H1 (cell line): Measurements from ENCODE around the gene RPS6KL1. TPM values are rescaled to one million over a fixed set of nuclear protein-coding genes. Genes with fewer than 3 reads are reported as not detected.

Source experiments
- CBX5 ChIP-seq: fragments of 300-800, 300-1000 bp; sonication (generic); IDR thresholded peaks from 2 replicates; pipeline ENCODE4 v1.7.1; 2016; ENCODE audit warnings: antibody characterized with exemption, low read length, low read depth
- CHD1 ChIP-seq: IDR thresholded peaks from 2 replicates; pipeline ENCODE4 v1.6.1; 2012; ENCODE audit warnings: low read depth, low read length, improper control_type of control experiment
- EP300 ChIP-seq, 2 experiments: IDR thresholded peaks; 1 replicate in 1 of 2; 2 replicates in 1 of 2; pipeline ENCODE4 v1.6.1; 2011 to 2012; ENCODE audit warnings: low read depth in 2 of 2, low read length in 2 of 2, mild to moderate bottlenecking in 2 of 2, borderline replicate concordance in 1 of 2, inconsistent platforms in 1 of 2, moderate library complexity in 1 of 2
- EZH2 ChIP-seq: fragments of 200-600 bp; sonication (generic); IDR thresholded peaks from 2 replicates; pipeline ENCODE4 v1.7.1; 2012; ENCODE audit warnings: low read depth, mild to moderate bottlenecking, moderate library complexity, low read length, inconsistent platforms; ENCODE audit not compliant: severe bottlenecking
- GTF2F1 ChIP-seq: IDR thresholded peaks from 2 replicates; pipeline ENCODE4 v1.6.1; 2012; ENCODE audit warnings: low read depth, low read length, improper control_type of control experiment, borderline replicate concordance
- JUN ChIP-seq: IDR thresholded peaks from 2 replicates; pipeline ENCODE4 v1.6.1; 2011; ENCODE audit warnings: low read depth, mild to moderate bottlenecking, improper control_type of control experiment, low read length
- MAFK ChIP-seq: IDR thresholded peaks from 2 replicates; pipeline ENCODE4 v1.6.1; 2012; ENCODE audit warnings: low read depth, mild to moderate bottlenecking, improper control_type of control experiment, low read length
- NANOG ChIP-seq: IDR thresholded peaks from 2 replicates; pipeline ENCODE4 v1.6.1; 2011; ENCODE audit warnings: low read length, low read depth, mild to moderate bottlenecking, inconsistent platforms; ENCODE audit not compliant: insufficient read depth, poor library complexity, severe bottlenecking
- RXRA ChIP-seq: IDR thresholded peaks from 2 replicates; pipeline ENCODE4 v1.6.1; 2011; ENCODE audit warnings: low read depth, mild to moderate bottlenecking, low read length, moderate library complexity; ENCODE audit not compliant: insufficient read depth
- SIN3A ChIP-seq, 2 experiments: IDR thresholded peaks in 1 of 2; conservative IDR thresholded peaks in 1 of 2; 2 replicates each; pipeline ENCODE4 v1.6.1; 2011 to 2012; ENCODE audit warnings: low read length in 2 of 2, improper control_type of control experiment in 1 of 2, low read depth in 1 of 2, mild to moderate bottlenecking in 1 of 2
- SIX5 ChIP-seq: IDR thresholded peaks from 2 replicates; pipeline ENCODE4 v1.6.1; 2011; ENCODE audit warnings: mild to moderate bottlenecking, low read depth, low read length
- SUZ12 ChIP-seq: fragments of 200-600 bp; sonication (generic); IDR thresholded peaks from 2 replicates; pipeline ENCODE4 v1.6.1; 2012; ENCODE audit warnings: mild to moderate bottlenecking, inconsistent platforms, low read length, moderate library complexity, mixed read lengths
- TEAD4 ChIP-seq: IDR thresholded peaks from 2 replicates; pipeline ENCODE4 v1.6.1; 2012; ENCODE audit warnings: low read depth, low read length, inconsistent platforms, mixed read lengths
- polyA plus RNA-seq, 7 experiments: library from polyadenylated mRNA; depleted of rRNA in 3 of 7; stranded (reverse) in 5 of 7; unstranded in 2 of 7; fragments of >200 nt in 5 of 7; fragments of 200-250 nt in 2 of 7; gene quantifications; 1 replicate in 5 of 7; 2 replicates in 1 of 7; 4 replicates in 1 of 7; pipeline versions ENCODE4 v1.2.1 to v1.2.3, GENCODE V29; 2011 to 2013; ENCODE audit warnings: missing spikeins in 2 of 7, mixed read lengths in 2 of 7
- total RNA-seq: library from RNA; stranded (reverse); fragmentation: NEBNext Ultra II Directional; extraction: Animal tissue kit (Norgen Biotek cat#: 25700); gene quantifications from 2 replicates; pipeline ENCODE4 v1.2.1, GENCODE V29; 2021
- TF ChIP-seq, protein P1 (sequence below), 3 experiments: IDR thresholded peaks; 1 replicate in 2 of 3; 2 replicates in 1 of 3; pipeline versions ENCODE4 v1.5.1 to v1.6.1; 2011; ENCODE audit warnings: low read length in 3 of 3, mild to moderate bottlenecking in 3 of 3, inconsistent platforms in 2 of 3, low read depth in 1 of 3, moderate library complexity in 1 of 3; ENCODE audit not compliant: insufficient read depth in 1 of 3; ENCODE audit errors: control extremely low read depth in 1 of 3
- TF ChIP-seq, protein P2 (sequence below): IDR thresholded peaks from 2 replicates; pipeline ENCODE4 v1.6.1; 2012; ENCODE audit warnings: inconsistent platforms

RPS6KL1 gene
- total and polyA plus RNA-seq, 2 of the 8 experiments (the other 6 are each of a cell fraction or from before 2014, with no cell fraction given): 9.8 to 13.8 TPM

GRCh38 chr14:74945852-74946658 is 23.0 kb upstream of the RPS6KL1 start (continued):
- TF ChIP-seq SIX5: no peak
- TF ChIP-seq SIN3A (conservative IDR thresholded peaks at IDR 0.05 in 1 of 2, IDR thresholded peaks at IDR 0.05 in 1 of 2; ENCODE audit: low read depth in 1 of 2, low read length in 2 of 2): no peak
- TF ChIP-seq JUN: no peak
- TF ChIP-seq SUZ12: no peak
- no peak for TF ChIP-seq NANOG
- TF ChIP-seq, protein P1, sequence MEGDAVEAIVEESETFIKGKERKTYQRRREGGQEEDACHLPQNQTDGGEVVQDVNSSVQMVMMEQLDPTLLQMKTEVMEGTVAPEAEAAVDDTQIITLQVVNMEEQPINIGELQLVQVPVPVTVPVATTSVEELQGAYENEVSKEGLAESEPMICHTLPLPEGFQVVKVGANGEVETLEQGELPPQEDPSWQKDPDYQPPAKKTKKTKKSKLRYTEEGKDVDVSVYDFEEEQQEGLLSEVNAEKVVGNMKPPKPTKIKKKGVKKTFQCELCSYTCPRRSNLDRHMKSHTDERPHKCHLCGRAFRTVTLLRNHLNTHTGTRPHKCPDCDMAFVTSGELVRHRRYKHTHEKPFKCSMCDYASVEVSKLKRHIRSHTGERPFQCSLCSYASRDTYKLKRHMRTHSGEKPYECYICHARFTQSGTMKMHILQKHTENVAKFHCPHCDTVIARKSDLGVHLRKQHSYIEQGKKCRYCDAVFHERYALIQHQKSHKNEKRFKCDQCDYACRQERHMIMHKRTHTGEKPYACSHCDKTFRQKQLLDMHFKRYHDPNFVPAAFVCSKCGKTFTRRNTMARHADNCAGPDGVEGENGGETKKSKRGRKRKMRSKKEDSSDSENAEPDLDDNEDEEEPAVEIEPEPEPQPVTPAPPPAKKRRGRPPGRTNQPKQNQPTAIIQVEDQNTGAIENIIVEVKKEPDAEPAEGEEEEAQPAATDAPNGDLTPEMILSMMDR (IDR thresholded peaks at IDR 0.05; ENCODE audit: control extremely low read depth in 1 of 3, insufficient read depth in 1 of 3, low read depth in 1 of 3, low read length in 3 of 3): peak in 2 of 3 experiments; percentile 93 to 97; a peak in 3 of 4 replicates
- TF ChIP-seq RXRA: no peak
- TF ChIP-seq TEAD4: no peak
- no peak for TF ChIP-seq CBX5
- TF ChIP-seq, protein P2, sequence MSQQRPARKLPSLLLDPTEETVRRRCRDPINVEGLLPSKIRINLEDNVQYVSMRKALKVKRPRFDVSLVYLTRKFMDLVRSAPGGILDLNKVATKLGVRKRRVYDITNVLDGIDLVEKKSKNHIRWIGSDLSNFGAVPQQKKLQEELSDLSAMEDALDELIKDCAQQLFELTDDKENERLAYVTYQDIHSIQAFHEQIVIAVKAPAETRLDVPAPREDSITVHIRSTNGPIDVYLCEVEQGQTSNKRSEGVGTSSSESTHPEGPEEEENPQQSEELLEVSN: no peak
- TF ChIP-seq CHD1: no peak
- TF ChIP-seq GTF2F1: no peak
- TF ChIP-seq EZH2: no peak
- TF ChIP-seq EP300 (IDR thresholded peaks at IDR 0.05; ENCODE audit: borderline replicate concordance in 1 of 2, low read depth in 2 of 2, low read length in 2 of 2): no peak
- no peak for TF ChIP-seq MAFK
